Osteocyte (in vitro differentiated cells): Measurements from ENCODE around the gene VAC14. TPM values are rescaled to one million over a fixed set of nuclear protein-coding genes. Genes with fewer than 3 reads are reported as not detected.

Source experiments
- DNase-seq: peaks from one replicate; pipeline ENCODE4 v3.0.0; 2021; ENCODE audit warnings: mixed read lengths; ENCODE audit not compliant: unreplicated experiment; ENCODE audit errors: extremely low spot score
- H3K27ac Mint-ChIP-seq: one replicate; pipeline ENCODE4 v1.8.0; 2021; ENCODE audit warnings: mild to moderate bottlenecking, mixed read lengths; ENCODE audit not compliant: unreplicated experiment
- H3K27me3 Mint-ChIP-seq: one replicate; pipeline ENCODE4 v1.8.0; 2021; ENCODE audit warnings: mixed read lengths; ENCODE audit not compliant: unreplicated experiment
- H3K36me3 Mint-ChIP-seq: one replicate; pipeline ENCODE4 v1.8.0; 2021; ENCODE audit warnings: mixed read lengths; ENCODE audit not compliant: unreplicated experiment
- H3K4me1 Mint-ChIP-seq: one replicate; pipeline ENCODE4 v1.8.0; 2021; ENCODE audit warnings: mixed read lengths; ENCODE audit not compliant: unreplicated experiment
- H3K4me3 Mint-ChIP-seq: one replicate; pipeline ENCODE4 v1.8.0; 2021; ENCODE audit warnings: mild to moderate bottlenecking, moderate library complexity, mixed read lengths; ENCODE audit not compliant: unreplicated experiment
- H3K9me3 Mint-ChIP-seq: one replicate; pipeline ENCODE4 v1.8.0; 2021; ENCODE audit warnings: mixed read lengths; ENCODE audit not compliant: unreplicated experiment
- CTCF ChIP-seq: fragments of 200-600 bp; sonication (generic); IDR thresholded peaks from 2 replicates; pipeline ENCODE4 v1.5.0; 2021; ENCODE audit warnings: antibody characterized with exemption, mild to moderate bottlenecking, moderate library complexity
- total RNA-seq: library from RNA; stranded (reverse); gene quantifications from 2 replicates; pipeline ENCODE4 v1.2.1, GENCODE V29; 2021

VAC14 gene
- total RNA-seq, 1 donor from 2014 or later, result 44.5 TPM

- TF ChIP-seq CTCF, result no peak
- Mint-ChIP-seq H3K36me3 (peaks cover 4% of the 10 kb centered on the region), H3K27me3 (no peaks in the 10 kb centered on the region), H3K4me1 (peaks cover 6% of the 10 kb centered on the region), H3K9me3 (no peaks in the 10 kb centered on the region), H3K4me3 (no peak overlapping the region), H3K27ac (no peak overlapping the region)
- no peak for DNase-seq
Measured at GRCh38 chr16:70659546-70659945, 141.4 kb downstream of the VAC14 start.

- TF ChIP-seq CTCF, result no peak
- H3K4me3 Mint-ChIP-seq, result no peak overlapping the region
- H3K27ac Mint-ChIP-seq, result no peak overlapping the region
- H3K9me3 Mint-ChIP-seq, result no peaks in the 10 kb centered on the region
- H3K27me3 Mint-ChIP-seq, result no peaks in the 10 kb centered on the region
- H3K36me3 Mint-ChIP-seq, result peaks cover 4% of the 10 kb centered on the region
- no peak for DNase-seq
- H3K4me1 Mint-ChIP-seq, result peaks cover 10% of the 10 kb centered on the region
Measured at GRCh38 chr16:70658921-70659320, 142.0 kb downstream of the VAC14 start.

GRCh38 chr16:70657956-70658355 is 143.0 kb downstream of the VAC14 start:
- H3K4me1 Mint-ChIP-seq, result peaks cover 19% of the 10 kb centered on the region
- no peak for TF ChIP-seq CTCF
- H3K27me3 Mint-ChIP-seq, result no peaks in the 10 kb centered on the region
- peaks cover 4% of the 10 kb centered on the region for H3K36me3 Mint-ChIP-seq
- DNase-seq, result no peak
- no peak overlapping the region for H3K27ac Mint-ChIP-seq
- no peak overlapping the region for H3K4me3 Mint-ChIP-seq
- H3K9me3 Mint-ChIP-seq, result no peaks in the 10 kb centered on the region

- Mint-ChIP-seq H3K36me3 (no peaks in the 10 kb centered on the region), H3K9me3 (no peaks in the 10 kb centered on the region), H3K4me1 (peaks cover 23% of the 10 kb centered on the region), H3K4me3 (no peak overlapping the region), H3K27me3 (no peaks in the 10 kb centered on the region), H3K27ac (no peak overlapping the region)
- no peak for DNase-seq
- TF ChIP-seq CTCF, result no peak
Measured at GRCh38 chr16:70656712-70657263, 144.2 kb downstream of the VAC14 start.

- H3K4me1 Mint-ChIP-seq, result peaks cover 29% of the 10 kb centered on the region
- DNase-seq, result no peak
- no peak for TF ChIP-seq CTCF
- no peak overlapping the region for H3K4me3 Mint-ChIP-seq
- H3K36me3 Mint-ChIP-seq, result no peaks in the 10 kb centered on the region
- no peaks in the 10 kb centered on the region for H3K9me3 Mint-ChIP-seq
- H3K27me3 Mint-ChIP-seq, result no peaks in the 10 kb centered on the region
- H3K27ac Mint-ChIP-seq, result no peak overlapping the region
Measured at GRCh38 chr16:70656065-70656711, 144.8 kb downstream of the VAC14 start.
